HepG2 (cell line): ENCODE results near the gene NIN. TPM values are rescaled to one million over a fixed set of nuclear protein-coding genes. Genes with fewer than 3 reads are reported as not detected.

Source experiments
- ATAC-seq: fragments of 200-7000 bp; cut with Tn5 transposase; 3 replicates; pipeline ENCODE4 v1.9.1; 2020; ENCODE audit warnings: mild to moderate bottlenecking, moderate library complexity
- BruUV-seq: library from RNA; stranded (reverse); fragments of 400-500 nt; replicated peaks from 2 replicates; lab custom pipeline; 2021; lab: Mats Ljungman, UMichigan
- CTCF ChIA-PET: fragments of 300-600 bp; formaldehyde crosslinking; extraction: SDS; loops from one replicate; lab custom pipeline; 2021; ENCODE audit warnings: low total read pairs, inconsistent platforms, low intra/inter-chr PET ratio; lab: Yijun Ruan, JAX
- POLR2A ChIA-PET: fragments of 350-600 bp; sonication (Branson Sonifier 250); formaldehyde crosslinking; loops from one replicate; lab custom pipeline; 2020; ENCODE audit warnings: antibody characterized with exemption, inconsistent platforms; lab: Yijun Ruan, JAX
- DNase-seq: peaks from one replicate; pipeline ENCODE4 v3.0.0-alpha.2; 2015; ENCODE audit warnings: low spot score
- FAIRE-seq: peaks from 3 replicates; lab custom pipeline; 2011; peaks lifted over from hg19 to GRCh38; lab: Jason Lieb, UNC
- H2AFZ ChIP-seq: one replicate; pipeline ENCODE4 v1.6.1; 2011; ENCODE audit warnings: low read length, inconsistent platforms
- H3K27ac ChIP-seq: fragments of 300-600 bp; 3 replicates; pipeline ENCODE4 v1.8.0; 2011; ENCODE audit warnings: mixed run types, mild to moderate bottlenecking, mixed read lengths, low read length, inconsistent platforms; ENCODE audit not compliant: insufficient read depth; ENCODE audit errors: extremely low read length
- H3K27me3 ChIP-seq, 2 experiments: fragments of 200-600 bp in 1 of 2; 2 replicates in 1 of 2; 3 replicates in 1 of 2; pipeline versions ENCODE4 v1.6.0 to v1.8.0; 2011; ENCODE audit warnings: low read length in 2 of 2, mild to moderate bottlenecking in 2 of 2, moderate library complexity in 2 of 2, inconsistent platforms in 1 of 2; ENCODE audit not compliant: insufficient read depth in 2 of 2, control insufficient read depth in 1 of 2
- H3K36me3 ChIP-seq, 2 experiments: fragments of 200-600 bp in 1 of 2; replicated peaks in 1 of 2; 2 replicates in 1 of 2; 3 replicates in 1 of 2; pipeline versions ENCODE4 v1.5.1 to v1.8.0; 2011; ENCODE audit warnings: low read length in 2 of 2, inconsistent platforms in 1 of 2; ENCODE audit not compliant: insufficient read depth in 2 of 2, control insufficient read depth in 1 of 2
- H3K4me1 ChIP-seq: 2 replicates; pipeline ENCODE4 v1.5.1; 2012; ENCODE audit warnings: low read length, inconsistent platforms; ENCODE audit not compliant: insufficient read depth
- H3K4me2 ChIP-seq: 2 replicates; pipeline ENCODE4 v1.6.0; 2011; ENCODE audit warnings: low read depth, low read length, inconsistent platforms
- H3K4me3 ChIP-seq, 3 experiments: fragments of 200-600 bp in 1 of 3; sonication (generic), shearing (Covaris generic) in 1 of 3; replicated peaks in 1 of 3; 2 replicates each; pipeline ENCODE4 v1.5.1; 2011 to 2016; ENCODE audit warnings: low read length in 3 of 3, inconsistent platforms in 2 of 3, low read depth in 2 of 3, mild to moderate bottlenecking in 2 of 3, control low read depth in 1 of 3, mixed read lengths in 1 of 3; ENCODE audit not compliant: insufficient read depth in 1 of 3
- H3K79me2 ChIP-seq: one replicate; pipeline ENCODE4 v1.6.1; 2011; ENCODE audit warnings: low read length, inconsistent platforms; ENCODE audit not compliant: insufficient read depth
- H3K9ac ChIP-seq: 2 replicates; pipeline ENCODE4 v1.6.0; 2011; ENCODE audit warnings: mild to moderate bottlenecking, low read depth, low read length, inconsistent platforms; ENCODE audit not compliant: insufficient read depth
- H3K9me3 ChIP-seq: 2 replicates; pipeline ENCODE4 v1.5.1; 2012; ENCODE audit warnings: mild to moderate bottlenecking, low read length
- H4K20me1 ChIP-seq: 2 replicates; pipeline ENCODE4 v1.6.0; 2011; ENCODE audit warnings: inconsistent platforms, mild to moderate bottlenecking, low read length, moderate library complexity; ENCODE audit not compliant: insufficient read depth
- ATF7 ChIP-seq, 2 experiments: fragments of 450-650 bp in 1 of 2; sonication (generic) in 1 of 2; formaldehyde crosslinking in 1 of 2; IDR thresholded peaks; 2 replicates each; pipeline versions ENCODE4 v1.4.0 to v1.6.1; 2016 to 2020; ENCODE audit warnings: antibody characterized with exemption in 1 of 2, mild to moderate bottlenecking in 1 of 2, missing genetic modification reagents in 1 of 2
- CCDC6 ChIP-seq: sonication (generic); formaldehyde crosslinking; IDR thresholded peaks from 2 replicates; pipeline ENCODE4 v1.8.1; 2022; ENCODE audit warnings: mild to moderate bottlenecking, missing genetic modification reagents, moderate library complexity
- ELF1 ChIP-seq: sonication (generic); formaldehyde crosslinking; IDR thresholded peaks from 2 replicates; pipeline ENCODE4 v1.4.0; 2020; ENCODE audit warnings: missing genetic modification reagents
- RBM22 ChIP-seq: fragments of 200-400 bp; formaldehyde crosslinking; optimal IDR thresholded peaks from 2 replicates; pipeline ENCODE3; 2017; ENCODE audit warnings: mild to moderate bottlenecking, low read length, moderate library complexity
- UBTF ChIP-seq: sonication (generic); formaldehyde crosslinking; IDR thresholded peaks from 2 replicates; pipeline ENCODE4 v1.4.0; 2020; ENCODE audit warnings: mild to moderate bottlenecking, missing genetic modification reagents
- ZBTB4 ChIP-seq: sonication (generic); formaldehyde crosslinking; IDR thresholded peaks from 2 replicates; pipeline ENCODE4 v1.4.0; 2020; ENCODE audit warnings: missing genetic modification reagents, mild to moderate bottlenecking, borderline replicate concordance
- ZNF143 ChIP-seq: sonication (generic); formaldehyde crosslinking; IDR thresholded peaks from 2 replicates; pipeline ENCODE4 v1.4.0; 2020; ENCODE audit warnings: missing genetic modification reagents
- ZNF614 ChIP-seq: IDR thresholded peaks from 2 replicates; pipeline ENCODE4 v1.6.1; 2018; ENCODE audit warnings: missing biosample characterization, missing genetic modification reagents, inconsistent platforms, borderline replicate concordance
- ZNF672 ChIP-seq: sonication (generic); formaldehyde crosslinking; IDR thresholded peaks from 2 replicates; pipeline ENCODE4 v1.8.1; 2022; ENCODE audit warnings: missing genetic modification reagents
- WGBS: methylation state at CpG from one replicate; pipeline ENCODE4 v1.1.6; 2017; ENCODE audit warnings: low lambda C conversion rate; 5-methylcytosine and 5-hydroxymethylcytosine counted together
- in situ Hi-C: cut with HindIII; loops from 2 replicates; pipeline ENCODE4 v1.10.0; 2017; ENCODE audit warnings: low pct_unique_long_range_greater_than_20kb; ENCODE audit not compliant: extremely low pct_ligation_motif_present
- intact Hi-C: fragments of 100-400 bp; cut with micrococcal nuclease; formaldehyde crosslinking; loops from one replicate; pipeline ENCODE4 v1.10.0; 2022; ENCODE audit not compliant: unreplicated experiment
- polyA plus RNA-seq, 8 experiments: library from polyadenylated mRNA; depleted of rRNA in 3 of 8; stranded (reverse) in 7 of 8; unstranded in 1 of 8; fragments of >200 nt; fragmentation: Illumina TruSeq in 4 of 8; extraction: Trizol in 4 of 8; gene quantifications; 2 replicates each; pipeline versions ENCODE4 v1.2.1 to v1.2.3, GENCODE V29; 2011 to 2016; ENCODE audit warnings: low read depth in 4 of 8, missing spikeins in 1 of 8, mixed read lengths in 1 of 8; ENCODE audit not compliant: insufficient read depth in 1 of 8
- total RNA-seq, 5 experiments: library from RNA; depleted of rRNA; stranded (reverse); fragments of >200 nt; fragmentation: Illumina TruSeq; extraction: Trizol; gene quantifications; 2 replicates each; pipeline ENCODE4 v1.2.3, GENCODE V29; 2016; ENCODE audit warnings: low read depth in 1 of 5

Gene NIN
- total and polyA plus RNA-seq, 2 of the 13 experiments (the other 11 are each of a cell fraction or from before 2014, with no cell fraction given): 2.8 to 9.7 TPM

GRCh38 chr14:50859296-50859624 is 28.3 kb upstream of the NIN start:
- WGBS: 0% methylated on average over 1 of the region's 1 CpG
- Histone ChIP-seq H3K4me1 (peaks cover 23% of the 10 kb centered on the region), H3K9ac (peak overlapping the region; percentile 55; the same call in 1 of the 2 replicates)
- CTCF ChIA-PET: no interaction called here
- TF ChIP-seq ZNF143 (peak; percentile 57), ATF7 (IDR thresholded peaks at IDR 0.05) (no peak), ATF7 (CRISPR knock-in tag; IDR thresholded peaks at IDR 0.05) (no peak), ZNF672 (CRISPR knock-in tag) (no peak), ZNF614 (no peak), ELF1 (no peak), RBM22 (no peak), UBTF (CRISPR knock-in tag) (0 out of 2 replicates have a peak, but pooled peaks have one; percentile 13), ZBTB4 (CRISPR knock-in tag) (no peak), CCDC6 (CRISPR knock-in tag) (0 out of 2 replicates have a peak, but pooled peaks have one; percentile 25)
- TF ChIP-seq, all 625 proteins: peak for 3
- Histone ChIP-seq H4K20me1 (no peaks in the 10 kb centered on the region), H3K4me3 (peak overlapping the region; percentile 49 to 93 (median 77)), H3K27me3 (peaks cover 0 to 3% of the 10 kb centered on the region in 2 experiments; a peak in 1 of 5 replicates), H3K4me2 (peak overlapping the region; percentile 98), H3K36me3 (no peaks in the 10 kb centered on the region), H3K9me3 (no peaks in the 10 kb centered on the region), H3K79me2 (no peaks in the 10 kb centered on the region), H3K27ac (no peak overlapping the region), H2AFZ (no peak overlapping the region)
- BruUV-seq: no TSS peak
- intact Hi-C loops: no loop called here
- POLR2A ChIA-PET: interaction anchor here (1.3 to 2.1 kb wide), 4 partner anchors 16 to 85 kb away, joined by 3 to 10 read pairs (median 4); partner anchors contain the start of gene PYGL
- no peak for DNase-seq
- ATAC-seq: peak; percentile 56
- no peak for FAIRE-seq
- in situ Hi-C loops: no loop called here
